SK-N-MC (cell line): ENCODE measurements around the gene POU4F3.

Source experiments
- EZH2 ChIP-seq: fragments of 200-600 bp; sonication (generic); IDR thresholded peaks from one replicate; pipeline ENCODE4 v1.6.1; 2017; ENCODE audit warnings: antibody characterized with exemption
- POLR2AphosphoS5 ChIP-seq: IDR thresholded peaks from 2 replicates; pipeline ENCODE4 v1.6.1; 2012; ENCODE audit warnings: mild to moderate bottlenecking, low read depth, low read length, borderline replicate concordance

DNA sequence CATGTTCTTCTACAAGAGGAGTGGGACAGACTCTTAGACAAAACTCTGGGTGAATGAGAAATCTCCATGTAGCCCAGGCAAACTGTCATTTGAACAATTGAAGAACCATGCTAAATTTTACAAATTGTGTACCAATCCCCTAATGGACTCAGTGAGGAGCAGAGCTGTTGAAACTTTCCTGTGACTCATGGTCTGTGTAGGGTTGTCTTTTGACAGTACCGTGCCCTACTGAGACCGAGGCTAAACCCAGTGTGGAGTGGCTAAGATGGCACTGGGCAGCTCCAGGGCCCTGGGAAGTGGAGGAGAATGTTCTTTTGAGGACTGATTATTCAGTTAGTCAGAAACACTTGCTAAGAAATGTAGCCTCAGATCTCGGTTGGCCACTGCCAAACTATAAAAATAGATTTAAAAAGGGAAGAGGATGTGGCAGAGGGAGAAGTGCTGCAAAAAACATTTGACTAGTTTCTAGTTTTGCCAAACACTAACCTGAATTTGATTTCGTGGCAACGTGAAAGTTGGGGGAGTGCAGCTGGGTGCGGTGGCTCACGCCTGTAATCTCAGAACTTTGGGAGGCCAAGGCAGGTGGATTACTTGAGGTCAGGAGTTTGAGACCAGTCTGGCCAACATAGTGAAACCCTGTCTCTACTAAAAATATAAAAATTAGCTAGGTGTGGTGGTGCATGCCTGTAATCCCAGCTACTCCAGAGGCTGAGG, 24.7 kb downstream of the POU4F3 start:
- no peak for TF ChIP-seq EZH2
- no peak for TF ChIP-seq POLR2AphosphoS5
